Endothelial cell of umbilical vein (primary cell): ENCODE results near the gene RAB11FIP3.

Source experiments
- EZH2 ChIP-seq: IDR thresholded peaks from 2 replicates; pipeline ENCODE4 v1.6.1; 2012; ENCODE audit warnings: borderline replicate concordance, low read depth, mild to moderate bottlenecking, moderate library complexity, low read length, inconsistent platforms; ENCODE audit not compliant: severe bottlenecking
- GATA2 ChIP-seq: IDR thresholded peaks from 2 replicates; pipeline ENCODE4 v1.7.0; 2011; ENCODE audit warnings: low read depth, mild to moderate bottlenecking, moderate library complexity, mixed read lengths, low read length; ENCODE audit not compliant: insufficient read length, insufficient read depth
- JUN ChIP-seq: IDR thresholded peaks from 2 replicates; pipeline ENCODE4 v1.6.1; 2011; ENCODE audit warnings: borderline replicate concordance, low read depth; ENCODE audit not compliant: insufficient read length, insufficient read depth
- MAX ChIP-seq: IDR thresholded peaks from 2 replicates; pipeline ENCODE4 v1.6.1; 2011; ENCODE audit not compliant: insufficient read depth, insufficient read length
- POLR2A ChIP-seq: IDR thresholded peaks from 2 replicates; pipeline ENCODE4 v1.6.1; 2012; ENCODE audit warnings: low read depth, mild to moderate bottlenecking, control low read depth, low read length
- POLR2AphosphoS5 ChIP-seq: IDR thresholded peaks from 2 replicates; pipeline ENCODE4 v1.6.1; 2012; ENCODE audit warnings: low read depth, mild to moderate bottlenecking, control low read depth, low read length, moderate library complexity; ENCODE audit not compliant: insufficient read depth
- TF ChIP-seq, protein P1 (sequence below), 2 donors: IDR thresholded peaks; 1 replicate in 1 of 2; 2 replicates in 1 of 2; pipeline ENCODE4 v1.5.1; 2011; ENCODE audit warnings: low read length in 2 of 2, mild to moderate bottlenecking in 2 of 2, moderate library complexity in 2 of 2, control low read depth in 1 of 2, inconsistent platforms in 1 of 2, low read depth in 1 of 2; ENCODE audit not compliant: insufficient read depth in 1 of 2; ENCODE audit errors: extremely low read depth in 1 of 2

DNA sequence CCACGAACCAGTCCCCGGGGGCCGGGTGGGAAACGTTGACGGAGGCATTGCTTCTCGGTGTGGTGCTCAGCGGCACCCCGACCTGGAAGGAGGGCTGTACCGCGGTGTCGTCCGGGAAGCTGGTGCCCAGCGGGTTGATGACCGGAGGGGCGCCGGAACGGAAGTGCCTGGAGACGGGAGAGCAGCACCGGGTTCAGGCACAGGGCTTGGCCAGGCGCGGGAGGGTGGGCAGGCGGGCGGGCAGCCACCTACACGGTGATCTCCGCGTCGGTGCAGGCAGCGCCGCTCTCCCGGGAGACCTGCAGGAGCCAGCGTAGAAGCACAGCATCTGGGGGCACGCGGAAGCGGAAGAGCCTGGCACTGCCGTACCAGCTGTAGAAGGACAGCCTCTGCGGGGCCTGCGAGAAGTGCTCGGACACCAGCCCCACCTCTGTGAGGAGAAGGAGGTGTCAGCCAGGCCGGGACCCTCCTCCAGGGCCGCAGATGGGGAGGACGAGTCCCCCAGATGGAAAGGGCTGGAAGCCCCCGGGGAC, 48.0 kb upstream of the RAB11FIP3 start:
- TF ChIP-seq MAX (no peak), POLR2AphosphoS5 (no peak), EZH2 (no peak), POLR2A (no peak), JUN (no peak), GATA2 (no peak)
- TF ChIP-seq, protein P1, sequence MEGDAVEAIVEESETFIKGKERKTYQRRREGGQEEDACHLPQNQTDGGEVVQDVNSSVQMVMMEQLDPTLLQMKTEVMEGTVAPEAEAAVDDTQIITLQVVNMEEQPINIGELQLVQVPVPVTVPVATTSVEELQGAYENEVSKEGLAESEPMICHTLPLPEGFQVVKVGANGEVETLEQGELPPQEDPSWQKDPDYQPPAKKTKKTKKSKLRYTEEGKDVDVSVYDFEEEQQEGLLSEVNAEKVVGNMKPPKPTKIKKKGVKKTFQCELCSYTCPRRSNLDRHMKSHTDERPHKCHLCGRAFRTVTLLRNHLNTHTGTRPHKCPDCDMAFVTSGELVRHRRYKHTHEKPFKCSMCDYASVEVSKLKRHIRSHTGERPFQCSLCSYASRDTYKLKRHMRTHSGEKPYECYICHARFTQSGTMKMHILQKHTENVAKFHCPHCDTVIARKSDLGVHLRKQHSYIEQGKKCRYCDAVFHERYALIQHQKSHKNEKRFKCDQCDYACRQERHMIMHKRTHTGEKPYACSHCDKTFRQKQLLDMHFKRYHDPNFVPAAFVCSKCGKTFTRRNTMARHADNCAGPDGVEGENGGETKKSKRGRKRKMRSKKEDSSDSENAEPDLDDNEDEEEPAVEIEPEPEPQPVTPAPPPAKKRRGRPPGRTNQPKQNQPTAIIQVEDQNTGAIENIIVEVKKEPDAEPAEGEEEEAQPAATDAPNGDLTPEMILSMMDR (IDR thresholded peaks at IDR 0.05; ENCODE audit: extremely low read depth in 1 of 2, insufficient read depth in 1 of 2, low read depth in 1 of 2, low read length in 2 of 2), result no peak
